T-cell (primary cell): ENCODE data around the gene ERCC3. TPM values are rescaled to one million over a fixed set of nuclear protein-coding genes. Genes with fewer than 3 reads are reported as not detected.
"Not testable (repeated sequence)": the region's sequence is repeated elsewhere in the genome, so short reads cannot be mapped to it uniquely, and the experiment has no call there.

Source experiments
- ATAC-seq, 4 experiments: fragments of 200-7000 bp in 3 of 4; fragments of 150-1000 bp in 1 of 4; cut with Tn5 transposase; replicated peaks in 1 of 4; 1 replicate in 3 of 4; 2 replicates in 1 of 4; pipeline ENCODE4 v1.10.0; 2021; ENCODE audit warnings: moderate library complexity in 3 of 4, mild to moderate bottlenecking in 2 of 4, moderate number of reproducible peaks in 1 of 4
- CTCF ChIA-PET, 2 donors: fragments of 300-600 bp; sonication (Branson Sonifier 250); formaldehyde crosslinking; loops; one replicate each; lab custom pipeline; 2022; ENCODE audit warnings: antibody characterized with exemption in 2 of 2; lab: Charles Lee
- POLR2A ChIA-PET, 2 donors: fragments of 300-600 bp; sonication (Branson Sonifier 250); formaldehyde crosslinking; loops; one replicate each; lab custom pipeline; 2022; ENCODE audit warnings: antibody characterized with exemption in 2 of 2; lab: Charles Lee
- DNase-seq, 35 experiments: peaks; one replicate each; pipeline versions ENCODE4 v3.0.0 to v3.0.0-alpha.2; 2013 to 2023
- H3K27ac ChIP-seq: one replicate; pipeline ENCODE4 v1.5.1; 2013; ENCODE audit warnings: low read length
- H3K27me3 ChIP-seq, 2 experiments: replicated peaks in 1 of 2; 1 replicate in 1 of 2; 2 replicates in 1 of 2; pipeline versions ENCODE4 v1.6.1 to v1.7.0; 2013; ENCODE audit warnings: low read length in 1 of 2, mixed read lengths in 1 of 2; ENCODE audit not compliant: control insufficient read depth in 2 of 2, insufficient read depth in 2 of 2; ENCODE audit errors: extremely low read depth in 1 of 2
- H3K36me3 ChIP-seq, 2 donors: 1 replicate in 1 of 2; 2 replicates in 1 of 2; pipeline versions ENCODE4 v1.6.1 to v1.7.0; 2013; ENCODE audit warnings: low read length in 1 of 2; ENCODE audit not compliant: control insufficient read depth in 2 of 2, insufficient read depth in 1 of 2; ENCODE audit errors: extremely low read depth in 1 of 2
- H3K4me1 ChIP-seq, 2 experiments: 1 replicate in 1 of 2; 2 replicates in 1 of 2; pipeline versions ENCODE4 v1.6.1 to v1.7.0; 2013; ENCODE audit warnings: low read length in 2 of 2, mixed read lengths in 1 of 2; ENCODE audit not compliant: insufficient read depth in 2 of 2, control insufficient read depth in 1 of 2; ENCODE audit errors: extremely low read depth in 1 of 2
- H3K4me3 ChIP-seq, 2 donors: 1 replicate in 1 of 2; 2 replicates in 1 of 2; pipeline versions ENCODE4 v1.5.1 to v1.7.0; 2013; ENCODE audit warnings: mild to moderate bottlenecking in 2 of 2, low read length in 1 of 2, moderate library complexity in 1 of 2; ENCODE audit not compliant: control insufficient read depth in 1 of 2; ENCODE audit errors: extremely low read depth in 1 of 2
- H3K9me3 ChIP-seq: 2 replicates; pipeline ENCODE4 v1.7.0; 2013
- H3K27ac Mint-ChIP-seq, 2 donors: one replicate each; pipeline ENCODE4 v1.8.0; 2020 to 2021; ENCODE audit warnings: mild to moderate bottlenecking in 2 of 2, mixed read lengths in 2 of 2
- H3K27me3 Mint-ChIP-seq, 2 donors: one replicate each; pipeline ENCODE4 v1.8.0; 2021 to 2022; ENCODE audit warnings: mixed read lengths in 2 of 2
- H3K36me3 Mint-ChIP-seq: one replicate; pipeline ENCODE4 v1.8.0; 2021; ENCODE audit warnings: mixed read lengths
- H3K4me1 Mint-ChIP-seq, 3 donors: one replicate each; pipeline ENCODE4 v1.8.0; 2020 to 2022; ENCODE audit warnings: mixed read lengths in 3 of 3, mild to moderate bottlenecking in 1 of 3
- H3K4me3 Mint-ChIP-seq, 3 donors: one replicate each; pipeline ENCODE4 v1.8.0; 2020 to 2022; ENCODE audit warnings: mild to moderate bottlenecking in 3 of 3, mixed read lengths in 3 of 3, moderate library complexity in 3 of 3
- H3K9me3 Mint-ChIP-seq, 3 donors: one replicate each; pipeline ENCODE4 v1.8.0; 2020 to 2022; ENCODE audit warnings: mixed read lengths in 3 of 3
- WGBS: methylation state at CpG from one replicate; pipeline ENCODE4 v1.1.5; 2013; ENCODE audit warnings: missing lambda C conversion rate; ENCODE audit not compliant: insufficient coverage; 5-methylcytosine and 5-hydroxymethylcytosine counted together
- total RNA-seq, 35 experiments: library from RNA in 6 of 35; stranded (reverse) in 6 of 35; fragments of 120-200 nt in 1 of 35; gene quantifications; one replicate each; pipeline versions ENCODE4 v1.2.1 to v1.2.4 and lab custom pipeline; 2013 to 2026

ERCC3 gene
- total RNA-seq, 5 donors from 2014 or later (not counting 1 experiment from before 2014, with no cell fraction given), result 41.5 to 62.1 (median 52.3) TPM

- no peaks in the 10 kb centered on the region for H3K4me1 ChIP-seq
- H3K27ac Mint-ChIP-seq, result peak overlapping the region in 1 of 2 donors; percentile 19
- no peak for DNase-seq
- CTCF ChIA-PET, result no interaction called here
- 93% methylated on average over 2 of the region's 3 CpGs for WGBS
- no peak for ATAC-seq
- H3K27ac ChIP-seq, result no peak overlapping the region
- no peaks in the 10 kb centered on the region for H3K27me3 ChIP-seq
- POLR2A ChIA-PET, result no interaction called here
- no peaks in the 10 kb centered on the region for H3K27me3 Mint-ChIP-seq
- H3K4me3 Mint-ChIP-seq, result no peak overlapping the region
- H3K36me3 ChIP-seq, result peaks cover 9 to 47% of the 10 kb centered on the region in 2 donors
- peaks cover 0 to 8% (median 2%) of the 10 kb centered on the region in 3 donors for H3K4me1 Mint-ChIP-seq
- peaks cover 51% of the 10 kb centered on the region for H3K36me3 Mint-ChIP-seq
- no peak overlapping the region for H3K4me3 ChIP-seq
- H3K9me3 Mint-ChIP-seq, result no peaks in the 10 kb centered on the region
- no peaks in the 10 kb centered on the region for H3K9me3 ChIP-seq
Observed at GRCh38 chr2:127256381-127256780, 37.6 kb downstream of the ERCC3 start.

GRCh38 chr2:127255721-127256120, 38.2 kb downstream of the ERCC3 start:
- ATAC-seq (no peak), DNase-seq (no peak)
- peaks cover 48% of the 10 kb centered on the region for H3K36me3 Mint-ChIP-seq
- ChIA-PET POLR2A (no interaction called here), CTCF (no interaction called here)
- no peaks in the 10 kb centered on the region for H3K9me3 ChIP-seq
- H3K4me3 ChIP-seq, result no peak overlapping the region
- no peak overlapping the region for H3K27ac ChIP-seq
- peaks cover 5 to 41% of the 10 kb centered on the region in 2 donors for H3K36me3 ChIP-seq
- no peaks in the 10 kb centered on the region for H3K27me3 ChIP-seq
- H3K9me3 Mint-ChIP-seq, result no peaks in the 10 kb centered on the region
- no peak overlapping the region for H3K27ac Mint-ChIP-seq
- WGBS, result 98% methylated on average over 6 of the region's 6 CpGs
- H3K27me3 Mint-ChIP-seq, result no peaks in the 10 kb centered on the region
- peaks cover 0 to 8% (median 2%) of the 10 kb centered on the region in 3 donors for H3K4me1 Mint-ChIP-seq
- H3K4me3 Mint-ChIP-seq, result no peak overlapping the region
- H3K4me1 ChIP-seq, result no peaks in the 10 kb centered on the region

GRCh38 chr2:127255146-127255545, 38.8 kb downstream of the ERCC3 start:
- Mint-ChIP-seq H3K27me3 (no peaks in the 10 kb centered on the region), H3K36me3 (peaks cover 44% of the 10 kb centered on the region), H3K4me1 (peaks cover 0 to 8% (median 2%) of the 10 kb centered on the region in 3 donors), H3K9me3 (no peaks in the 10 kb centered on the region), H3K27ac (peak overlapping the region in 1 of 2 donors; percentile 64), H3K4me3 (no peak overlapping the region)
- POLR2A ChIA-PET, result no interaction called here
- no peaks in the 10 kb centered on the region for H3K27me3 ChIP-seq
- no peak overlapping the region for H3K4me3 ChIP-seq
- peaks cover 5 to 35% of the 10 kb centered on the region in 2 donors for H3K36me3 ChIP-seq
- CTCF ChIA-PET, result no interaction called here
- no peaks in the 10 kb centered on the region for H3K9me3 ChIP-seq
- no peak overlapping the region for H3K27ac ChIP-seq
- ATAC-seq (no peak), DNase-seq (no peak)
- WGBS, result 86% methylated on average over 1 of the region's 2 CpGs
- no peaks in the 10 kb centered on the region for H3K4me1 ChIP-seq

GRCh38 chr2:127254386-127254981, 39.5 kb downstream of the ERCC3 start:
- Histone ChIP-seq H3K27ac (no peak overlapping the region), H3K9me3 (no peaks in the 10 kb centered on the region), H3K4me1 (no peaks in the 10 kb centered on the region), H3K27me3 (no peaks in the 10 kb centered on the region), H3K36me3 (peaks cover 5 to 28% of the 10 kb centered on the region in 2 donors), H3K4me3 (no peak overlapping the region)
- Mint-ChIP-seq H3K27me3 (no peaks in the 10 kb centered on the region), H3K9me3 (no peaks in the 10 kb centered on the region), H3K4me1 (peaks cover 0 to 8% (median 2%) of the 10 kb centered on the region in 3 donors), H3K27ac (no peak overlapping the region), H3K4me3 (no peak overlapping the region), H3K36me3 (peaks cover 39% of the 10 kb centered on the region)
- ATAC-seq (no peak), DNase-seq (no peak)
- CTCF ChIA-PET, result no interaction called here
- WGBS, result 80% methylated on average over 1 of the region's 7 CpGs
- POLR2A ChIA-PET, result no interaction called here

- ATAC-seq, POLR2A ChIA-PET, H3K9me3 ChIP-seq, H3K4me3 Mint-ChIP-seq, H3K36me3 ChIP-seq, H3K27me3 Mint-ChIP-seq, H3K4me3 ChIP-seq, H3K27ac ChIP-seq, H3K4me1 Mint-ChIP-seq, H3K27me3 ChIP-seq, CTCF ChIA-PET, H3K4me1 ChIP-seq, DNase-seq, H3K27ac Mint-ChIP-seq: not testable (repeated sequence)
- peaks cover 3 to 24% (median 4%) of the 10 kb centered on the region in 3 donors for H3K9me3 Mint-ChIP-seq
- WGBS, result no CpG with 5 or more reads among the region's 2 CpGs
- peaks cover 24% of the 10 kb centered on the region for H3K36me3 Mint-ChIP-seq
Observed at GRCh38 chr2:127241184-127241583, 52.8 kb downstream of the ERCC3 start.

GRCh38 chr2:127239395-127239794, 54.5 kb downstream of the ERCC3 start:
- no peak overlapping the region for H3K27ac ChIP-seq
- ATAC-seq, result no peak
- no peaks in the 10 kb centered on the region for H3K9me3 ChIP-seq
- H3K4me3 ChIP-seq, result no peak overlapping the region
- Mint-ChIP-seq H3K4me1 (no peaks in the 10 kb centered on the region), H3K9me3 (peaks cover 3 to 24% (median 4%) of the 10 kb centered on the region in 3 donors), H3K36me3 (peaks cover 21% of the 10 kb centered on the region), H3K27me3 (no peaks in the 10 kb centered on the region), H3K27ac (no peak overlapping the region), H3K4me3 (no peak overlapping the region)
- WGBS, result no CpG with 5 or more reads among the region's 1 CpG
- DNase-seq, result no peak
- CTCF ChIA-PET, result no interaction called here
- H3K36me3 ChIP-seq, result no peaks in the 10 kb centered on the region
- peaks cover 0 to 3% of the 10 kb centered on the region in 2 experiments for H3K27me3 ChIP-seq
- POLR2A ChIA-PET, result no interaction called here
- no peaks in the 10 kb centered on the region for H3K4me1 ChIP-seq
